GM19043 (cell line): ENCODE measurements around the gene OPRD1.
"Not testable (repeated sequence)": the region's sequence is repeated elsewhere in the genome, so short reads cannot be mapped to it uniquely, and the experiment has no call there.

ENCODE experiments used
- ATAC-seq: cut with Tn5 transposase; IDR thresholded peaks from one replicate; pipeline ENCODE4 v1.9.1; 2021; ENCODE audit warnings: low read depth; ENCODE audit not compliant: unreplicated experiment

OPRD1 gene

DNA sequence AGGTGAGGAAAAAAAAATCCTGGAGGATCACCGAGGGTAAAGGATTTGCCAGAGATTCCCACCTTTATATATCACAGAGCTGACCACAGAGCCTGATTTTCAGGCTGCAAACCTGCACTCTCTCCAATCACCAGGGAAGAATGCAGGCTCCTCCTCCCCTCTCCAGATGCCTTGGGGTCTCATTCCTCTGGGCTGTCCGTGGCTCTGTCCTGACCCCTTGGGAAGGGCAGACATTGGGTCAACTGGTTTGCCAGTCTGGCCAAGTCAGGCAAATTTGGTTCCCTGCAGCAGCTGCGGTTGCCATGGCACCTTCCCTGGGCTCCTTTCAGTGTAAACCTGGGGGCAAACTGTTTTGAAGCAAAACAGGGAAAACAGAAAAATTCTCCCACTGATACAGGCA lies 11.6 kb upstream of the OPRD1 start:
- ATAC-seq, result no peak

DNA sequence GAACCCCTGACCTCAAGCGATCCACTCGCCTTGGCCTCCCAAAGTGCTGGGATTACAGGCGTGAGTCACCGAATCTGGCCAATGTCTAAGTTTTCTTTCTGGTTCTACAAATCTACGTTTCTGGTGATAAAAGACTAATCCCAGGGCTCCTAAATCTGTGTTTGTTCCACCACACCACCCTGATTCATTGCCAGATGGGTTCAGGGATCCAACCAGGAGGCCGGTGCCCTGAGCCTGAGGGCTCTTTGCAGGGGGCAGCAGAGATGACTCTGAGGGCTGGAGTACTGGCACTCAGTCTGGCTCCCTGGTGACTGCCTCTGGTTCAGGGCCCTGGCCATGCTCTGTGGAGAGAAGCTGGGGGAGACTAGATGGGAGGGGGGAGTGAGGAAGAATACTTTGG lies 10.5 kb upstream of the OPRD1 start:
- ATAC-seq, result no peak

DNA sequence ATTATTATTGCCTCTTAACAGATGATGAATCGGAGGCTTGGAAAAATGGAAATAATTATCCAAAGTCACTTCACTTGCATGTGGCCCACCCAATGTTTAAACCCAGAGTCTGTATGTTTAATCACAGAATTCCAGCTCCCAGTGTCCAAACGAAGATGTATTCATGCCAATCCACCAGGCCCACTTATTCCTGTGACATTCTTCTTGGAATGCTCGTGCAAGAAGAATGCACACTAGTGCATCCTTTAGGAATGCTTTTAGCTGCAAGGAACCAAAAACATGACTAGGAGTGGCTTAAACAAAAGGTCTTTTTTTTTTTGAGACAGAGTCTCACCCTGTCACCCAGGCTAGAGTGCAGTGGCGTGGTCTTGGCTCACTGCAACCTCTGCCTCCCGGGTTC lies 8.9 kb upstream of the OPRD1 start:
- ATAC-seq, result no peak

DNA sequence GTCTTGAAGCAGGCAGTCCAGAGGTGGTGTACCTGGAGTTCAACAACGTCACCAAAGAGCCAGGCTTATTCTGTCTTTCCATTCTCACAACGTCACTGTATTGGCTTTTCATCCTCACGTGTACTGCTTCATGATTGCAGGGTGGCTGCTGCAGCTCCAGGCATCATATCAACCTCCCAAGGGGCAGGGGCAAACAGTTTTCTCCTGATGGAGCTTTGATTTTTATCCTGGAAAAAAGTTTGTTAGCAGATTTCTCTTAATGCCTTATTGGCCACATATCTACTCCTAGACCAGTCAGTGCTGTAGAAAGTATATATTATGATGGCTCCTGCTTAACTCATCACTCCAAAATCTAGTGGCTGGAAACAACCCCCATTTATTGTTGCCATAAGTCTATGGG lies 8.3 kb upstream of the OPRD1 start:
- no peak for ATAC-seq

DNA sequence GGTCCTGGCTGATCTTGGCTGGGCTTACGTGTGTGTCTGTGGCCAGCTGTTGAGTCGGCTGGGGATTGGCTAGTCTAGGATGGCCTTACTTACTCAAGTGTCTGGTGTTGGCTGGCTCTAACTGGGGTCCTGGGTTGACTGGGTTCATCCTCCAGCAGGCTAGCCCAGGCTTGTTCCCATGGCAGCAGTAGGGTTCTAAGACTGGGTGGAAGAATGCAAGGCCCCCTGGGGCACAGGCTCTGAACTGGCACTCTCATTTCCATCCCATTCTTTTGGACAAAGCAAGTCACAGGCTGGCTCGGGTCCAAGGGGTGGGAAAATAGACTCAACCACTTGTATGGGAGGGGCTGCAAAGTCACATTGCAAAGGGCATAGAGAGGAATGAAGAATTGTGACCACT lies 7.9 kb upstream of the OPRD1 start:
- no peak for ATAC-seq

DNA sequence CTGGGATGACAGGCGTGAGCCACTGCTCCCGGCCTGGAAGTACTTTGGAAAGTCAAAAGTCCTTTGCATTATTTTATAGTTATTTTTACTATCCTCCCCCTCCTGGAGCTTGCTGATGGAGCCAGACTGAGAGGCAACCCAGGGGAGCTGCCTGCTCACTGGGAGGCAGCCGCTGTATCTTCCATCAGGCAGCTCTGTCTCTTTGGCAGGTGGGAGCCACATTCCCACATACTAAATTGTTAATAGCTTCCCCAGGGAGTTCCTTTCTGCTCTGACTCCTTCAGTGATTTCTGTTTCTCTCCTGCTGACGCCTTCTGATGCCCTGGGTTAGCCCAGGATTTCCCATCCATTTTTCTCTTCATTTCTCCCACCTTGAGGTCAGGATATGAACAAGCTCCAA lies 4.9 kb upstream of the OPRD1 start:
- ATAC-seq, result no peak

DNA sequence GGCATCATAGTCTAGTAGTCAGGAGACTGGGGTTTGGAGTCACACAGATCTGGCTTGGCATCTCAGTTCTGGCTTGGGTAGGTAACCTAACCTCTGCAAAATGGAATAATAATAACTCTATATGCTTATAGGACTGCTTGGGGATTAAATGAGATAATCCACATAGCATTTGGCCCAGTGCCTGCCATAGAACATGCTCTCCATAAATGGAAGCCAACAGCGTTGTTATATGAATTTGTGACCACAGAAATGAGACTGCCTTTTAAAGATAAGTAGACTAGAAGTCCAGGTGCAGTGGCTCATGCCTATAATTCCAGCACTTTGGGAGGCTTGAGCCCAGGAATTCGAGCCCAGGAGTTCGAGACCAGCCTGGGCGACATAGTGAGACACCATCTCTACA lies 4.0 kb upstream of the OPRD1 start:
- ATAC-seq, result no peak

DNA sequence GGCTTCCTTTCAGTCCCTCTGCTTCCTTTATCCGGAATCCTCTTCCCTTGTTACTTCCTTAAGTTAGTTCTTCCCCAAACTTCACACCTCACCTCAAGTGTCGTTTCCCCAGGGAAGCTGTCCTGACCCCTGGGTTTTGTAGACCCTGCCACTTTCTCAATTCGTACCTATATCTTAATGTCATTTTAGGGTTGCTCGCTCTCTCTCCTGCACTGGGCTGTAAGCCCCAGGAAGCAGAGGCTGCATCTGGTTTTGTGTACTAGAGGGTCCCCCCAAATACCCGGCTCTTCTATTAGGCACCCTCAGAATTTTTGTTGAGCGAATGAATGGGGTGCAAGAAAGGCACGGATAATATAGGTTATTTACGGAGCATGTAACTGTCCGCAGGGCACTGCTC lies 603 bp upstream of the OPRD1 start:
- ATAC-seq, result no peak

DNA sequence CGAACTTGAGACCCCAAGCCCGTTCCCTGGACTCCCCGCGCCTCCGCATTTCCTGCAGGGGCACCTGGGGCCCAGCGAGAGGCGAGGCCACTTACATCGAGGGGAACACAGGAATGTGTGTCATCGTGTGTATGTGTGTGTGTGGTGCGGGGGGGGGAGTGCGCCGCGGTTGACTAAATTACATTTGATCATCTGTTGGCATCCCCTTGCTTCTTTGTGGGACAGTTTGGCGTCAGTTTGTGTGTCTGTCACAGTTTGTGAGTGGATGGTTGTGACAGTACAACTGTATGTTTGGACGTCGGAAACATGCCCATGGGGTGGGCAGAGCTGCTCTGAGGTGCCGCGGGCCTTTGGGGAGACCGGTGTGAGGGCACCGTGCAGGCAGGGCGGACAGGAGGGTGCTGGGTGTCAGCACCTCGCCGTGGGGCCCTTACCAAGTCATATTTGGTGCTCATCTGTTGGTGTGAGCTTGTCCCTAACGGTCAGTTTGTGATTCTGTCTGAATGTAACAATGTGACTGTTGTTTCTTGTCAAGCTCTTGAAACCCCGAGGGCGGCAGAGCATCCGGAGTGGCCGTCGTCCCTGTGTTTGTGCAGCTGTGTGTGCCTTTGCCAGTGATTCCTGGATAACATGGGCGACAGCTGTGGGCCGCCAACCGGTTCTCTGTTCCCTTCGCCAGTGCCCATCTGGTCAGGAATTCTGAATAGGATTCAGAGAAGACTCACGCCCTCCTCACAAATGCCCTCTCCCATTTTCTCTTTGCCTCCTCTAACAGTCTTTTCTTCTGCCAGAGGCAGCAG lies 899 bp downstream of the OPRD1 start:
- ATAC-seq, result no peak

DNA sequence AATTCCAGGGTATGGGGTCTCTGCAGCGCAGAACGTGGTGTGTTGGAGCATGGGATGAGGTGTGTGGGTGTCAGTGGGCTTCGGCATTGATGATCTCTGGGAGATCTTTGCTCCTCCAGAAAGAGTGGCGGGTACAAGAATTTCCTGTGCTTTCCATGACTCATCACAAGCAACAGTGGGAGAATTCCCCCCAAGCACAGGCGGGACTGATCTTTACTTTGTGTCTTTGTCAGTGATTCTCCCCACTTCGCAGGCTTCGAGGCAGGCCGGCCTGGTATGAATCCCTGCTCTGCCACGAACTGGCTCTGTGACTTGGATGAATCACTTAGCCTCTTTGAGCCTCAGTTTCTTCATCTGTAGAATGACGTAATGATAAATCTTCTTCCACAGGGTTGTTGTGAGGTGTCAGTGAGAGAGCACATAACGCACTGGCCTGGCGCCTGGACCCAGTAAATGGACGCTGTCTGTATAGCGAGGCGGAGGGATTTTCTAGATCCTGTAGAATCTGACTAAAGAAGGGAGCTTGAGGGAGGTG lies 2.0 kb downstream of the OPRD1 start:
- ATAC-seq, result no peak

DNA sequence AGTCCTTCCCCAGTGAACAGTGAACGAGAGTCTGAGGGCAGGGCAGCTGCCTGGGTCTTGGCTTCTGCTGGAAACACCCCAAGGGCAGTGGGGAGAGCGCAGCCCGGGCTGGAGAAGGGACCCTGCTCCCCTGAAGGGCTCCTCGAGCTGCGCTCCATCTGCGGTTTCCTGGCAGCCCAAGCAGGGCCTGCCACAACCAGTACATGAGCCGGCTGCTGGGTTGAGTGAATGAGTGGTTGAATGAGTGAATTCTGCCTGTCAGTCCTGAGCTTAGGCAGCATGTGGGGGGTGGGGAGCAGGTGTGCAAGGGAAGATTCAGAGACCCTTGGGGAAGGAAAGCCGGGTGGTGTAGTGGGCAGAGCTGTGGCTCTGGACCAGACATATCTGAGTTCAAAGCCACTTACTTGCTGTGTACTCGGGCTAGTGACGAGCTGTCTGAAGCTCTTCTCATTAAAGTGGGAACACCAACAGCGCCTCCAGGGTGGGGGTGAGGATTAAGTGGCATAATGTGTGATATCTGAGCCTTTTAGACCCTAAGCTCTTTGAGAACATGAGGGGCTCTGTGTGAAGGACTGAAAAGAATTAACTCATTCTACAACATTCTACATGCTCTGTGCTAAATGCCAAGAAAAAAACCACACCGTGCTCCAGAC lies 3.7 kb downstream of the OPRD1 start:
- ATAC-seq, result no peak

DNA sequence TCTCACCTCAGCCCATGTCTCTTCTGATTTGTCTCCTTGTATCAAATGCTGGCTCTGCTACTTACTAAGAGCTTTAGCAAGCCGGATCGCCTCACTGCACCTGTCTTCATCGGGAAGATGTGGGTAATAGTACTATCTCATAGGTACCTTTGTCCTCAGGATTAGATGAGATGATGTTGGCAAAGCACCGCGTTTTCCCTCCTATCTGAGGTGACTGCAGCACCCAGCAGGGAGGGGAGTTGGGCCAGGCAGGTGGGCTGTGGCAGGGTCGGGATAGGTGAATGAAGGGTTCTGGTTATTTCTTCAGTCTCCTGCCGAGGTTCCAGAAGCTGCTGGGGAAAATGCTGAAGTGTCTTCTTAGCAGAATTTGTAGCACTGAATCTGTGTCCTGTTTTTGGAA lies 5.2 kb downstream of the OPRD1 start:
- no peak for ATAC-seq

DNA sequence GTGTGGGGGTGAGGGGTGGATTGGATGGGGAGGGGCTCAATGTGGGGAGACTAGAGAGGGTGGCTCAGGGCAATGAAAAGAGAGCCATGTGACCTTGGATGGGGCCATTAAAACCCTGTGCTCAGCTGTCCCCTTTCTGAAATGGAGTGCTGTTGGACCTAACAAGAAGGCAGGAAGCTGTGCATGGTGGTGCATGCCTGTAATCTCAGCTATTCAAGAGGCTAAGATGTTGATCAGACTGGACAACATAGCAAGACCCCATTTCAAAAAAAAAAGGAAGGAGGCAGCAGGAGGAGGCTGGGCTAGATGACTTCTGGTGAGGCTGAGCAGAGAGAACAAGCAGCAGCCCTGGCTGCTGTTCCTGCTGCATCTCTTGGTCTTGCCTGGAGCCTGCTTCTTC lies 7.0 kb downstream of the OPRD1 start:
- no peak for ATAC-seq

DNA sequence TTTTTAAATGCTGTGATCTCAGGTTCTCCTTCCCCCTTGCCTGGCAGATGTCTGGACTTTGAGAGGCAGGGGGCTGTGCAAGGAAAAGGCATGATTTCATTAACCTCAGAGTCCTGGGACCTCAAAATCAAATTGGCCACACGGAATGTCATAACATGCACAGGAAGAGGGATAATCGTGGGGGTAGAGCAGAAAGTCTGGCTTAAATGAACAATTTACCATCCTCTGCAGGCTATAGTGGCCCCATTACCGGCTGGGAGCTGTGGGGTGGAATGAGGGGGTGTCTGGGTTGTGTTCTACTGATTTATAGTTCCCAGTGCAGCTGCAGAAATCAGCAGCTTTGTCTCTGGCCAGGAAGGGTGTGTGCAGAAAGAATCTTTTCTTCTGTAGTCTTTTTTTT lies 10.8 kb downstream of the OPRD1 start:
- ATAC-seq, result no peak

DNA sequence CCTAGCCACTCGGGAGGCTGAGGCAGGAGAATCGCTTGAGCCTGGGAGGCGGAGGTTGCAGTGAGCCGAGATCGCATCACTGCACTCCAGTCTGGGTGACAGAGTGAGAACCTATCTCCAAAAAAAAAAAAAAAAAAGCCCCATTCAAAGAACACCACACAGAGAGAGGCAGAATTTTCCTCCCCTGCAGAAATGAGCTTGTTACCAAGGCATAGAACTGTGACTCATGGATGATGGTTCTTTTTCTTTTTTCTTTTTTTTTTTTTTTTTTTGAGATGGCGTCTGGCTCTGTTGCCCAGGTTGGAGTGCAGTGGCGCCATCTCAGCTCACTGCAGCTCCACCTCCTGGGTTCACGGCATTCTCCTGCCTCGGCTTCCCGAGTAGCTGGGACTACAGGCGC lies 12.1 kb downstream of the OPRD1 start:
- ATAC-seq, result not testable (repeated sequence)

DNA sequence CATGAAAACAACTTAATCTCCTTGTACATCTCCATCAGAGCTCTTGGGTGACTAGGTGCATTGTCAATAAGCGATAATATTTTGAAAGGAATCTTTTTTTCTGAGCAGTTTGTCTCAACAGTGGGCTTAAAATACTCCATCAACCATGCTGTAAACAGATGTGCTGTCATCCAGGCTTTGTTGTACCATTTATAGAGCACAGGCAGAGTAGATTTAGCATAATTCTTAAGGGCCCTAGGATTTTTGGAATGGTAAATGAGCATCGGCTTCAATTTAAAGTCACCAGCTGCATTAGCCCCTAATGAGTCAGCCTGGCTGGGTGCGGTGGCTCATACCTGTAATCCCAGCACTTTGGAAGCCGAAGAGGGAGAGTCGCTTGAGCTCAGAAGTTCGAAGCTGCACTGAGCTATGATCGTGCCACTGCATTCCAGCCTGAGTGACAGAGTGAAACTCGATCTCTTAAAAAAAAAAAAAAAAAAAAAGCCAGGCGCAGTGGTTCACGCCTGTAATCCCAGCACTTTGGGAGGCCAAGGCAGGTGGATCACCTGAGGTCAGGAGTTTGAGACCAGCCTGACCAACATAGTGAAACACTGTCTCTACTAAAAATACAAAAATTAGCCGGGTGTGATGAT lies 16.4 kb downstream of the OPRD1 start:
- ATAC-seq, result not testable (repeated sequence)

DNA sequence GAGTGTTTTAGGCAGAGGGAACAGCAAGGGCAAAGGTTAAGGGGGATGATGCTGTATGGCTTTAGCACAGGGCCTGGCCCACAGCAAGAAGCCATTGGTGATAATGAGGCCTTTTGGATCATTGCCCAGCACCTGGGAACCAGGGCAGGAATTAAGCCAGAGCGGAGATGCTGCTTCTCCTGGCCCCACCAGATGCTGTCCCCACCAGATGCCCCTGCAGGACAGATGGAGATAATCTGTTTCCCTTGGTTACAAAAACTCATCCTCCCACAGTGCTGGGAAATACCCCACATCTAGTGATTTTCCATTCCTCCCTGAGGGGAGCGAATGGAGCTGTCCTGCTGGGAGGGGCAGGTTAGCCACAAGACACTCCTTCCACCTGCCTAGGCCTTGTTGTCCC lies 18.8 kb downstream of the OPRD1 start:
- ATAC-seq, result no peak

DNA sequence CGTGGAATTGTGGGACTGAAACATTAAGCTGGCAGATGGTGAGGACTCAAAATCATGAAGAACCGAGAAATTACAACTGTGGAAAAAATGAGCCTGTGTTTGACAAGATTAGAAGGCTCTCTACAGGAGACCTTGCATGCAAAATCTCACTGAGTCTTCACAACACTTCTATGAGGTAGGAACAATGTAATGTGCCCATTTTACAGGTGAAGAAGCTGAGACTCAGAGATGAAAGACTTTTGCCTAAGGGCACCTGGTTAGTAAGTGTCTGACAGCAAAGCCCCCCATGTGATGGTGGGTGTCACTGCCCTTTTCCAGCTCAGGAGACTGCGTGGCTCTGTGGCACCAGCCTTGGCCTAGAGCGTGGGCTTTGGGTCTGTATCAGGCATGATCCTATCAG lies 21.0 kb downstream of the OPRD1 start:
- ATAC-seq, result no peak

DNA sequence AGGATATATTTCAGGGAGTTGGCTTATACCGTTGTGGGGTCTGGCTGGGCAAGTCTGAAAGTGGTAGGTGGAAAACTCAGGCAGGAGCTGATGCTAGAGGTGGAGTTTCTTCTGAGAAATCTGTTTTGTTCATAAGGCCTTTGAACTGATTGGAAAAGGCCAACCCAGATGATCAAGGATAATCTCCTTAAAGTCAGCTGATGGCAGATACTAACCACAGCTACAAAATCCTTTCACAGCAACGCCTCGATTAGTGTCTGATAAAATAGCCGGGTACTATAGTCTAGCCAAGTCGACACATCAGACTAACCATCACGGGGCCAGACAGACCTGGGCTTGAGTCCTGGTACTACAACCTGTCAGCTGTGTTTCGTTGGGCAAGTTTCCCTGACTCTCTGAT lies 21.4 kb downstream of the OPRD1 start:
- no peak for ATAC-seq

DNA sequence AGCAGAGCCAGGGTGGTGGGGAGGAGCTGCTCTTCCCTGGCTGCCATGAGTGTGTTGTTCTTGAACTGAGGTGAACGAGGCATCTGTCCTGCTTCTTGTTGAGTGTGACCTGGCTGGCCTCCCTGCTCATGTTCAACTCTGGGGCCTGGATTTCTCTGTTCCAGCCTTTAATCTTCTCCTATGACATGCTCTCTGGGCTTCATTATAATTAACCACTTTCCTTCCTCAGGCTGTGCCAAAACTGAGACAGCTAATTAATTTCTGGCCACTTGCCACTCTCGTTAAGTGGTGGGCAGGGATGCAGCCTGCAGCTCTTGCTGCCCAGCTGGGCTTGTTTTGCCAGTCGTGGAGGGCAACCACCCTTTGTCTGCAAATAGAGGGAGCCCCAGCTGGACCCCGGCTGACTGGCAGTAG lies 23.3 kb downstream of the OPRD1 start:
- ATAC-seq, result no peak

DNA sequence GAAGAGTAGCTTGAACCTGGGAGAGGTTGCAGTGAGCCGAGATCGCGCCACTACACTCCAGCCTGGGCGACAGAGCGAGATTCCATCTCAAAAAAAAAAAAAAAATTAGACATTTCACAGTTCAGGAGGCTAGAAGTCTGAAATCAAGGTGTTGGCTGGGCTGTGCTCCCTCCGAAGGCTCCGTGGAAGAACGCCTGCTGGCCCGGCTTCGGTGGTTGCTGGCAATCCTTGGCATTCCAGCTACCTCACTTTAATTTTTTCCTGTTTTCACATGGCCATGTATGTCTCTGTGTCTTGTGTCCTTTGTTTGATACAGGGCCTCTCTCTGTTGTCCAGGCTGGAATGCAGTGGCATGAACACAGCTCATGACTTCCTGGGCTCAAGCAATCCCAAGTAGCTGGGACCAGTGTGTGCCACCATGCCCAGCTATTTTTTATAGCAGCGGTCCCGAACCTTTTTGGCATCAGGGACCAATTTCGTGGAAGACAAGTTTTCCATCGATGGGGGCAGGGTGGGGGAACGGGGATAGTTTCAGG lies 24.5 kb downstream of the OPRD1 start:
- no peak for ATAC-seq
